NCI-H1930 (cell line): ENCODE measurements around the gene OPRD1.
"Not testable (repeated sequence)": the region's sequence is repeated elsewhere in the genome, so short reads cannot be mapped to it uniquely, and the experiment has no call there.

Experiments used
- DNase-seq, 2 experiments: peaks; one replicate each; lab custom pipeline; 2025; lab: John Stamatoyannopoulos, UW

The OPRD1 gene

GRCh38 chr1:28845786-28846543 lies 34.0 kb downstream of the OPRD1 start:
- DNase-seq, result no peak

GRCh38 chr1:28847207-28847606 lies 35.2 kb downstream of the OPRD1 start:
- not testable (repeated sequence) for DNase-seq

GRCh38 chr1:28848416-28848815 lies 36.4 kb downstream of the OPRD1 start:
- DNase-seq, result no peak

- no peak for DNase-seq
These were observed 41.2 kb downstream of the OPRD1 start for GRCh38 chr1:28853093-28853742.

GRCh38 chr1:28854406-28854805 lies 42.4 kb downstream of the OPRD1 start:
- not testable (repeated sequence) for DNase-seq

GRCh38 chr1:28855046-28855445 lies 43.1 kb downstream of the OPRD1 start:
- DNase-seq, result no peak

- no peak for DNase-seq
These were observed 43.5 kb downstream of the OPRD1 start for GRCh38 chr1:28855469-28855951.

- DNase-seq, result no peak
These were observed 44.0 kb downstream of the OPRD1 start for GRCh38 chr1:28855969-28856368.

- no peak for DNase-seq
These were observed 48.5 kb downstream of the OPRD1 start for GRCh38 chr1:28860332-28861073.

- no peak for DNase-seq
These were observed 50.8 kb downstream of the OPRD1 start for GRCh38 chr1:28862571-28863403.

GRCh38 chr1:28864695-28865094 lies 52.7 kb downstream of the OPRD1 start:
- no peak for DNase-seq

- DNase-seq, result no peak
These were observed 54.2 kb downstream of the OPRD1 start for GRCh38 chr1:28865997-28866650.

GRCh38 chr1:28867850-28868249 lies 55.9 kb downstream of the OPRD1 start:
- DNase-seq, result no peak

GRCh38 chr1:28869952-28870351 lies 58.0 kb downstream of the OPRD1 start:
- DNase-seq, result no peak

- DNase-seq, result no peak
These were observed 59.8 kb downstream of the OPRD1 start for GRCh38 chr1:28871631-28872401.

- not testable (repeated sequence) for DNase-seq
These were observed 63.2 kb downstream of the OPRD1 start for GRCh38 chr1:28875134-28875533.

GRCh38 chr1:28877132-28877781 lies 65.3 kb downstream of the OPRD1 start:
- peak; percentile 53 to 56 for DNase-seq

- DNase-seq, result no peak
These were observed 66.8 kb downstream of the OPRD1 start for GRCh38 chr1:28878796-28879195.

GRCh38 chr1:28882009-28882628 lies 70.1 kb downstream of the OPRD1 start:
- DNase-seq, result peak; percentile 73 to 79

GRCh38 chr1:28883242-28883616 lies 71.3 kb downstream of the OPRD1 start:
- no peak for DNase-seq
